Fibroblast of lung (primary cell): ENCODE measurements around the gene PGA4. TPM values are rescaled to one million over a fixed set of nuclear protein-coding genes. Genes with fewer than 3 reads are reported as not detected.
A peak's percentile ranks its signal among the peaks of the same experiment; 100 is the strongest.

Experiments
- DNase-seq, 2 donors: peaks; one replicate each; pipeline versions ENCODE4 v3.0.0 to v3.0.0-alpha.2; 2010; ENCODE audit warnings: low read depth in 2 of 2
- H2AFZ ChIP-seq: 2 replicates; pipeline ENCODE4 v1.5.1; 2012; ENCODE audit warnings: low read length, control low read depth, inconsistent platforms
- H3K27ac ChIP-seq: 2 replicates; pipeline ENCODE4 v1.5.1; 2011; ENCODE audit warnings: low read length, control low read depth; ENCODE audit not compliant: insufficient read depth
- H3K27me3 ChIP-seq: 2 replicates; pipeline ENCODE4 v1.5.1; 2011; ENCODE audit warnings: mild to moderate bottlenecking, low read length; ENCODE audit not compliant: control insufficient read depth, insufficient read depth
- H3K36me3 ChIP-seq: 2 replicates; pipeline ENCODE4 v1.5.1; 2011; ENCODE audit warnings: low read length; ENCODE audit not compliant: control insufficient read depth, insufficient read depth
- H3K4me1 ChIP-seq: 2 replicates; pipeline ENCODE4 v1.5.1; 2011; ENCODE audit warnings: low read length; ENCODE audit not compliant: control insufficient read depth, insufficient read depth; ENCODE audit errors: extremely low read depth
- H3K4me2 ChIP-seq: 2 replicates; pipeline ENCODE4 v1.5.1; 2011; ENCODE audit warnings: low read length, control low read depth; ENCODE audit not compliant: insufficient read depth; ENCODE audit errors: extremely low read depth
- H3K4me3 ChIP-seq, 4 experiments: fragments of 200-600 bp in 1 of 4; sonication (generic) in 1 of 4; replicated peaks in 1 of 4; 2 replicates each; pipeline ENCODE4 v1.5.1; 2011 to 2016; ENCODE audit warnings: low read length in 4 of 4, low read depth in 3 of 4, mild to moderate bottlenecking in 3 of 4, control low read depth in 2 of 4, inconsistent platforms in 1 of 4, mixed read lengths in 1 of 4; ENCODE audit not compliant: insufficient read depth in 1 of 4; ENCODE audit errors: control extremely low read depth in 1 of 4
- H3K79me2 ChIP-seq: 2 replicates; pipeline ENCODE4 v1.5.1; 2012; ENCODE audit warnings: mild to moderate bottlenecking, low read length, inconsistent platforms; ENCODE audit not compliant: control insufficient read depth, insufficient read depth
- H3K9ac ChIP-seq: 2 replicates; pipeline ENCODE4 v1.5.1; 2011; ENCODE audit warnings: mild to moderate bottlenecking, low read length, control low read depth; ENCODE audit not compliant: insufficient read depth
- H3K9me3 ChIP-seq: 2 replicates; pipeline ENCODE4 v1.5.1; 2012; ENCODE audit warnings: low read depth, low read length; ENCODE audit not compliant: control insufficient read depth, insufficient read depth
- H4K20me1 ChIP-seq: 2 replicates; pipeline ENCODE4 v1.5.1; 2011; ENCODE audit warnings: low read length; ENCODE audit not compliant: control insufficient read depth, insufficient read depth; ENCODE audit errors: extremely low read depth
- EZH2 ChIP-seq: IDR thresholded peaks from 2 replicates; pipeline ENCODE4 v1.5.1; 2012; ENCODE audit warnings: low read length, control low read depth, mild to moderate bottlenecking; ENCODE audit errors: missing control alignments
- polyA plus RNA-seq, 2 donors: library from polyadenylated mRNA; depleted of rRNA in 1 of 2; stranded (reverse) in 1 of 2; unstranded in 1 of 2; fragments of >200 nt; gene quantifications; 2 replicates each; pipeline ENCODE4 v1.2.1, GENCODE V29; 2011 to 2012; ENCODE audit warnings: missing spikeins in 1 of 2
- total RNA-seq: library from RNA; depleted of rRNA; stranded (reverse); fragments of >200 nt; gene quantifications from 2 replicates; pipeline ENCODE4 v1.2.1, GENCODE V29; 2014
- TF ChIP-seq, protein P1 (sequence below), 2 donors: IDR thresholded peaks in 1 of 2; conservative IDR thresholded peaks in 1 of 2; 1 replicate in 1 of 2; 2 replicates in 1 of 2; pipeline ENCODE4 v1.5.1; 2011 to 2012; ENCODE audit warnings: low read length in 2 of 2, control low read depth in 1 of 2, inconsistent platforms in 1 of 2, low read depth in 1 of 2, mild to moderate bottlenecking in 1 of 2

Gene PGA4
- total and polyA plus RNA-seq, 2 donors (not counting 1 experiment from before 2014, with no cell fraction given) = 0.28 to 2.3 TPM

DNA sequence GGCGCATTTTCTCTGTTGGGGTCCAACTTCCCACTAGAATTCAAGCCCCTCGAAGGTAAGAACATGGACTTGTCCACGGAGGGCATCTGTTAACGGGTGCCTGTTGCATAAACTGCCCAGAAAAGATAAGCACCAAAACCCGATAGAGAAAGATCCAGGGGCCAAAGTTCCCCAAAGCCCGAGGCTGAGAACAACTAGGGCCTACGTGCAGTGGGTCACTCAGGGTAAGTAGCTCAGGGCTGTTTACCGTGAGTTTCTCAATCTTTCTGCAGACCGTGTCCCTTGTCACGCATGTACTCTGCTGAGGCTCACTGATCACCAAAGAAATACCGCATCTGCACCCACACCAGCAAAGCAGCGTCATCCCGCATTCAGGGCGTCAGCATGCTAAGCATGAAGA is 43.2 kb downstream of the PGA4 start:
- H3K36me3 ChIP-seq = no peaks in the 10 kb centered on the region

DNA sequence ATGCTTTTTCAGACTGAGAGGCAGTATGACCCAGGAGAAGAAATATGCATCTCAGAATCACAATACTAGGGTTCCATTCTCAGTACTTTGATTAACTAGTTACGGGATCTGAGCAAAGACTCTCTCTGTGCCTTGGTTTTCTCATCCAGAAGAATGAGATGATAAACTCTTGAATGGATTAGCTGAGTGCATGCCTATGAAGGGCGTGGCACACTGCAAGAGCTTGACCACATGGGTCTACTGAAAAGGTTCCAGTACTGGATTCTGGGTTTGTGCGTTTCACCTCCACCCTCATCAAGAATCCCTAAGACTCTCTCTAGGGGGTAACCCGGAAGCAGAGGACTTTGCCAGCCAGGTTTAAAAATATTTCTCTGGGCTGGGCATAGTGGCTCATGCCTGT is 44.5 kb downstream of the PGA4 start:
- peak in 1 of 2 donors; percentile 37 for DNase-seq
- no peak overlapping the region for H3K4me3 ChIP-seq
- TF ChIP-seq, protein P1, sequence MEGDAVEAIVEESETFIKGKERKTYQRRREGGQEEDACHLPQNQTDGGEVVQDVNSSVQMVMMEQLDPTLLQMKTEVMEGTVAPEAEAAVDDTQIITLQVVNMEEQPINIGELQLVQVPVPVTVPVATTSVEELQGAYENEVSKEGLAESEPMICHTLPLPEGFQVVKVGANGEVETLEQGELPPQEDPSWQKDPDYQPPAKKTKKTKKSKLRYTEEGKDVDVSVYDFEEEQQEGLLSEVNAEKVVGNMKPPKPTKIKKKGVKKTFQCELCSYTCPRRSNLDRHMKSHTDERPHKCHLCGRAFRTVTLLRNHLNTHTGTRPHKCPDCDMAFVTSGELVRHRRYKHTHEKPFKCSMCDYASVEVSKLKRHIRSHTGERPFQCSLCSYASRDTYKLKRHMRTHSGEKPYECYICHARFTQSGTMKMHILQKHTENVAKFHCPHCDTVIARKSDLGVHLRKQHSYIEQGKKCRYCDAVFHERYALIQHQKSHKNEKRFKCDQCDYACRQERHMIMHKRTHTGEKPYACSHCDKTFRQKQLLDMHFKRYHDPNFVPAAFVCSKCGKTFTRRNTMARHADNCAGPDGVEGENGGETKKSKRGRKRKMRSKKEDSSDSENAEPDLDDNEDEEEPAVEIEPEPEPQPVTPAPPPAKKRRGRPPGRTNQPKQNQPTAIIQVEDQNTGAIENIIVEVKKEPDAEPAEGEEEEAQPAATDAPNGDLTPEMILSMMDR (conservative IDR thresholded peaks at IDR 0.05 in 1 of 2, IDR thresholded peaks at IDR 0.05 in 1 of 2; ENCODE audit: low read depth in 1 of 2, low read length in 2 of 2) = no peak
- TF ChIP-seq EZH2 = no peak
- H2AFZ ChIP-seq = no peak overlapping the region
- no peaks in the 10 kb centered on the region for H3K4me1 ChIP-seq
- H3K27ac ChIP-seq = no peak overlapping the region
- H4K20me1 ChIP-seq = no peaks in the 10 kb centered on the region
- no peaks in the 10 kb centered on the region for H3K36me3 ChIP-seq
- no peaks in the 10 kb centered on the region for H3K79me2 ChIP-seq
- no peak overlapping the region for H3K9ac ChIP-seq
- H3K27me3 ChIP-seq = no peaks in the 10 kb centered on the region
- H3K4me2 ChIP-seq = no peak overlapping the region
- H3K9me3 ChIP-seq = no peaks in the 10 kb centered on the region

More for the DNA sequence above, 43.2 kb downstream of the PGA4 start:
- no peak overlapping the region for H3K9ac ChIP-seq
- TF ChIP-seq EZH2 = no peak
- TF ChIP-seq, protein P1 (conservative IDR thresholded peaks at IDR 0.05 in 1 of 2, IDR thresholded peaks at IDR 0.05 in 1 of 2; ENCODE audit: low read depth in 1 of 2, low read length in 2 of 2) = no peak
- H3K9me3 ChIP-seq = no peaks in the 10 kb centered on the region
- H2AFZ ChIP-seq = no peak overlapping the region
- no peaks in the 10 kb centered on the region for H3K27me3 ChIP-seq
- H3K27ac ChIP-seq = no peak overlapping the region
- no peaks in the 10 kb centered on the region for H3K4me1 ChIP-seq
- no peaks in the 10 kb centered on the region for H4K20me1 ChIP-seq
- no peak overlapping the region for H3K4me3 ChIP-seq
- no peak overlapping the region for H3K4me2 ChIP-seq
- DNase-seq = no peak
- H3K79me2 ChIP-seq = no peaks in the 10 kb centered on the region

DNA sequence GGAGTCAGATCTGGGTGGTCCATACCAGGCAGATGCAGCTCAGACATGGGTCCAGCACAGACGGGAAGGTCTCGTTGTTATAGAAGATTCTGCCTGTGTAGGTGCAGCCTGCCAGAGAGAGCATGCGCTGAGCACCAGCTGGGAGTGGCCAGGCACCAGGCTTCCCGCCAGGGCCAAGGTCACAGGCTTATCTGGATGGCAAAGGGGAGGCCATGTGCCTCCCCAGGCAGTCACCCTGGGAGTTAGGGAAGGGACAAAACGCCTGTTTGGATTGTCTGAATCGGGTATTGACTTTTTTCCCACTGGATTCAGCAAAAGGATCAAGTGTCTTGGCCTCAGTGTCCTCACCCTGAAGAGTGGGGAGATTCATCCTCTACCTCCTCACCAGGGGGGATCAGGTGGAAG is 45.3 kb downstream of the PGA4 start:
- H3K4me1 ChIP-seq = no peaks in the 10 kb centered on the region
- no peak overlapping the region for H3K9ac ChIP-seq
- no peak overlapping the region for H3K27ac ChIP-seq
- H3K36me3 ChIP-seq = no peaks in the 10 kb centered on the region
- DNase-seq = no peak
- no peaks in the 10 kb centered on the region for H3K79me2 ChIP-seq
- H3K4me3 ChIP-seq = no peak overlapping the region
- H2AFZ ChIP-seq = no peak overlapping the region
- H3K4me2 ChIP-seq = no peak overlapping the region
- H4K20me1 ChIP-seq = no peaks in the 10 kb centered on the region
- TF ChIP-seq EZH2 = no peak
- TF ChIP-seq, protein P1 (conservative IDR thresholded peaks at IDR 0.05 in 1 of 2, IDR thresholded peaks at IDR 0.05 in 1 of 2; ENCODE audit: low read depth in 1 of 2, low read length in 2 of 2) = no peak
- no peaks in the 10 kb centered on the region for H3K27me3 ChIP-seq
- no peaks in the 10 kb centered on the region for H3K9me3 ChIP-seq
